Mononuclear cell (primary cell): ENCODE results near the gene ACOT13. TPM values are rescaled to one million over a fixed set of nuclear protein-coding genes. Genes with fewer than 3 reads are reported as not detected.
"Not testable (repeated sequence)": the region's sequence is repeated elsewhere in the genome, so short reads cannot be mapped to it uniquely, and the experiment has no call there.

Experiments
- H3K27me3 ChIP-seq: 2 replicates; pipeline ENCODE4 v1.6.0; 2011; ENCODE audit warnings: low read length, control low read depth; ENCODE audit not compliant: insufficient read depth
- H3K4me1 ChIP-seq: 2 replicates; pipeline ENCODE4 v1.5.1; 2011; ENCODE audit warnings: mild to moderate bottlenecking, low read length, control low read depth; ENCODE audit not compliant: insufficient read depth
- H3K4me3 ChIP-seq: 2 replicates; pipeline ENCODE4 v1.5.1; 2011; ENCODE audit warnings: mild to moderate bottlenecking, low read length, moderate library complexity
- H3K9me3 ChIP-seq: 2 replicates; pipeline ENCODE4 v1.5.1; 2011; ENCODE audit warnings: low read depth, mild to moderate bottlenecking, control low read depth, low read length
- total RNA-seq: library from RNA; depleted of rRNA; stranded (reverse); fragments of >200 nt; gene quantifications from one replicate; pipeline ENCODE4 v1.2.3, GENCODE V29; 2012

The ACOT13 gene
- total RNA-seq, 1 donor, result 0.31 TPM

GRCh38 chr6:24752503-24752902 lies 85.6 kb downstream of the ACOT13 start:
- Histone ChIP-seq H3K4me3 (no peak overlapping the region), H3K4me1 (peaks cover 26% of the 10 kb centered on the region), H3K27me3 (no peaks in the 10 kb centered on the region), H3K9me3 (no peaks in the 10 kb centered on the region)

DNA sequence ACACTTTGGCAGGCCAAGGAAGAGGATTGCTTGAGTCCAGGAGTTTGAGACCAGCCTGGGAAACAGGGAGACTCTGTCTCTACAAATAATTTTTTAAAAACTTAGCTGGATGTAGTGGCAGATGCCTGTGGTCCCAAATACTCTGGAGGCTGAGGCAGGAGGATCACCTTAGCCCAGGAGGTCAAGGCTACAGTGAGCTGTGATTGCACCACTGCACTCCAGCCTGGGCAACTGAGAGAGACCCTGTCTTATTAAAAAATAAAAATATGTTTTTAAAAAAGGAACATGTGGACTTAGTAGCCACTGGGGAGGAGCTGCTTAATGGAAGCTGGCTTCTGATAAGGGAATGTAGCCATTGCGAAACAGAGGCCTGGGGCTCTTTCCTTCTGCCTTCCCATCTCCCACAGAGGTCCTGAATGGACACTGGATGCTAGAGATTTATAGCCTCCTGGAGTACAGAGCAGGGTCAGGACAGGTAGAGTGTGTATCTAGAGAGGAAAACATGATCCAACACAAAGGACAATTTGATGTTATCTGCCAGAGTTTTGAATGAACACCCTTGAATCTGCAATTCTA lies 86.1 kb downstream of the ACOT13 start:
- H3K4me3 ChIP-seq, result no peak overlapping the region
- H3K9me3 ChIP-seq, result no peaks in the 10 kb centered on the region
- H3K4me1 ChIP-seq, result peaks cover 28% of the 10 kb centered on the region
- no peaks in the 10 kb centered on the region for H3K27me3 ChIP-seq

DNA sequence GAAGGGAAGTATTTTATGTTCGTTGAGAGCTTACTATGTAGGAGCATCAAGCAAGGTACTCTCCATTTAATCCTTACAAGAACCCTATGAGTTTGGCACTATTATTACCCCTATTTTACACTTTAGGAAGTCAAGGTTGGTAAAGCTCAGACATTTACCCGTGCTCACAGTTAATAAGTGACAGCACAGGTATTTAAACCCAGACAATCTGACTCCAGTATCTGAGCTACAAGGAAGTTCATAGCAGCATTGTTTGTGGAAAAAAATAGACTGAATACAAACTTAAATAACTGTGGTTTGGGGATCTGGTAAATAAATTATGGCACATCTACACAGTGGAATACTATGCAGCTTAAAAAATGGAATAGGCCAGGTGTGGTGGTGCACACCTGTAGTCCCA lies 86.7 kb downstream of the ACOT13 start:
- Histone ChIP-seq H3K9me3 (no peaks in the 10 kb centered on the region), H3K4me3 (no peak overlapping the region), H3K4me1 (peaks cover 25% of the 10 kb centered on the region), H3K27me3 (no peaks in the 10 kb centered on the region)

DNA sequence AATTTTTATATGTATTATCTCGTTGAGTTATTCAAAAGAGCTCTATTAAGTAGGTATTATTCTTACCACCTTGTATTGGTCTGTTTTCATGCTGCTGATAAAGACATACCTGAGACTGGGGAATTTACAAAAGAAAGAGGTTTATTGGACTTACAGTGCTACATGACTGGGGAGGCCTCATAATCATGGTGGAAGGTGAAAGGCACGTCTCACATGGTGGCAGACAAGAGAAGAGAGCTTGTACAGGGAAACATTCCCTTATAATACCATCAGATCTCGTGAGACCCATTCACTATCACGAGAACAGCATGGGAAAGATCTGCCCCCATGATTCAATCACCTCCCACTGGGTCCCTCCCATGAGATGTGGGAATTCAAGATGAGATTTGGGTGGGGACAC lies 87.5 kb downstream of the ACOT13 start:
- H3K9me3 ChIP-seq, H3K27me3 ChIP-seq: not testable (repeated sequence)
- H3K4me1 ChIP-seq, result peaks cover 17% of the 10 kb centered on the region

More for the DNA sequence above, 87.5 kb downstream of the ACOT13 start:
- not testable (repeated sequence) for H3K4me3 ChIP-seq

Other genes starting within 250 kb of the ACOT13 start
- 0.42 TPM for gene GPLD1, start 177.5 kb upstream of the ACOT13 start, total RNA-seq
- gene ALDH5A1, start 172.1 kb upstream of the ACOT13 start, total RNA-seq, result 2.4 TPM
- gene KIAA0319, start 20.9 kb upstream of the ACOT13 start, total RNA-seq, result 0.10 TPM
- gene TDP2, start 178 bp upstream of the ACOT13 start, total RNA-seq, result 24.8 TPM
- 81.6 TPM for gene C6orf62, start 52.1 kb downstream of the ACOT13 start, total RNA-seq
- 8.2 TPM for gene GMNN, start 107.9 kb downstream of the ACOT13 start, total RNA-seq
- gene ARMH2, start 131.8 kb downstream of the ACOT13 start, total RNA-seq, result not detected